ENCODE data around the gene RGS18. TPM values are rescaled to one million over a fixed set of nuclear protein-coding genes. Genes with fewer than 3 reads are reported as not detected.

RGS18 gene
- total RNA-seq, 1 experiment from 2014 or later = not detected

- no peaks in the 10 kb centered on the region for H3K9me3 ChIP-seq (ENCODE audit: control insufficient read depth, low read depth, low read length)
- no peak for TF ChIP-seq CTCF (conservative IDR thresholded peaks at IDR 0.05)
- no peaks in the 10 kb centered on the region for H3K4me1 ChIP-seq (ENCODE audit: insufficient read depth, low read length)
- no peaks in the 10 kb centered on the region for H3K23me2 ChIP-seq (ENCODE audit: insufficient read length, low read depth, low read length, poor library complexity, severe bottlenecking)
- H3K14ac ChIP-seq (ENCODE audit: insufficient read depth, low read length) = no peak overlapping the region
- H3K4me2 ChIP-seq (ENCODE audit: insufficient read depth, insufficient read length, low read length) = no peak overlapping the region
- H3K27me3 ChIP-seq (ENCODE audit: insufficient read depth, low read length) = no peaks in the 10 kb centered on the region
- no peak overlapping the region for H4K8ac ChIP-seq (replicated peaks; ENCODE audit: insufficient read length, low read depth, low read length)
- no peak overlapping the region for H3K18ac ChIP-seq (ENCODE audit: insufficient read length, low read depth, low read length)
- H4K20me1 ChIP-seq (ENCODE audit: control insufficient read depth, insufficient read depth, insufficient read length) = no peaks in the 10 kb centered on the region
- H3K9ac ChIP-seq (ENCODE audit: extremely low read depth, insufficient read length, low read length) = no peak overlapping the region
- H4K91ac ChIP-seq (ENCODE audit: insufficient read length, low read depth, low read length) = no peak overlapping the region
- H3K27ac ChIP-seq (ENCODE audit: insufficient read length, low read depth, low read length) = no peak overlapping the region
- H2AFZ ChIP-seq (ENCODE audit: low read length) = no peak overlapping the region
- H2BK12ac ChIP-seq (ENCODE audit: insufficient read length, low read depth, low read length) = no peak overlapping the region
- H2BK20ac ChIP-seq (ENCODE audit: low read depth, low read length, poor library complexity, severe bottlenecking) = no peak overlapping the region
- H4K5ac ChIP-seq (ENCODE audit: insufficient read length, low read depth, low read length) = no peak overlapping the region
- H3K27ac Mint-ChIP-seq = no peak overlapping the region
- no peaks in the 10 kb centered on the region; a peak in 1 of 5 replicates for H3K9me3 Mint-ChIP-seq
- H3K79me1 ChIP-seq (ENCODE audit: insufficient read depth, low read depth, low read length, poor library complexity, severe bottlenecking) = no peaks in the 10 kb centered on the region
- H3K4ac ChIP-seq (ENCODE audit: low read depth, low read length) = no peak overlapping the region
- H3K56ac ChIP-seq (ENCODE audit: insufficient read length, low read depth, low read length) = no peak overlapping the region
- no peak overlapping the region for H3K4me3 Mint-ChIP-seq
- H3K27me3 Mint-ChIP-seq (ENCODE audit: low read depth) = no peaks in the 10 kb centered on the region
- H2BK120ac ChIP-seq (ENCODE audit: low read depth, low read length, poor library complexity, severe bottlenecking) = no peak overlapping the region
- H3K36me3 Mint-ChIP-seq (ENCODE audit: insufficient read depth in 1 of 3, low read depth in 3 of 3) = no peaks in the 10 kb centered on the region
- no peak overlapping the region for H2AK5ac ChIP-seq (ENCODE audit: insufficient read length, low read length)
- DNase-seq = no peak
- H3K4me1 Mint-ChIP-seq = peaks cover 2 to 6% of the 10 kb centered on the region in 2 experiments; a peak in 1 of 4 replicates
- no peak overlapping the region for H2BK15ac ChIP-seq (ENCODE audit: low read depth, low read length)
- no peak overlapping the region for H3T11ph ChIP-seq (ENCODE audit: low read length)
- H3K79me2 ChIP-seq (ENCODE audit: insufficient read depth, low read length) = no peaks in the 10 kb centered on the region
- no peak overlapping the region for H2BK5ac ChIP-seq (ENCODE audit: insufficient read length, low read length)
- no peak overlapping the region for H3K23ac ChIP-seq (ENCODE audit: insufficient read length, low read depth, low read length)
Measured at GRCh38 chr1:192224396-192224795, 66.1 kb downstream of the RGS18 start.

Measured in H9 (cell line).